GM18858 (cell line): Measurements from ENCODE around the gene HMBS.
"Not testable (repeated sequence)": the region's sequence is repeated elsewhere in the genome, so short reads cannot be mapped to it uniquely, and the experiment has no call there.

Experiments
- ATAC-seq: cut with Tn5 transposase; IDR thresholded peaks from one replicate; pipeline ENCODE4 v1.9.1; 2021; ENCODE audit not compliant: unreplicated experiment

HMBS gene

DNA sequence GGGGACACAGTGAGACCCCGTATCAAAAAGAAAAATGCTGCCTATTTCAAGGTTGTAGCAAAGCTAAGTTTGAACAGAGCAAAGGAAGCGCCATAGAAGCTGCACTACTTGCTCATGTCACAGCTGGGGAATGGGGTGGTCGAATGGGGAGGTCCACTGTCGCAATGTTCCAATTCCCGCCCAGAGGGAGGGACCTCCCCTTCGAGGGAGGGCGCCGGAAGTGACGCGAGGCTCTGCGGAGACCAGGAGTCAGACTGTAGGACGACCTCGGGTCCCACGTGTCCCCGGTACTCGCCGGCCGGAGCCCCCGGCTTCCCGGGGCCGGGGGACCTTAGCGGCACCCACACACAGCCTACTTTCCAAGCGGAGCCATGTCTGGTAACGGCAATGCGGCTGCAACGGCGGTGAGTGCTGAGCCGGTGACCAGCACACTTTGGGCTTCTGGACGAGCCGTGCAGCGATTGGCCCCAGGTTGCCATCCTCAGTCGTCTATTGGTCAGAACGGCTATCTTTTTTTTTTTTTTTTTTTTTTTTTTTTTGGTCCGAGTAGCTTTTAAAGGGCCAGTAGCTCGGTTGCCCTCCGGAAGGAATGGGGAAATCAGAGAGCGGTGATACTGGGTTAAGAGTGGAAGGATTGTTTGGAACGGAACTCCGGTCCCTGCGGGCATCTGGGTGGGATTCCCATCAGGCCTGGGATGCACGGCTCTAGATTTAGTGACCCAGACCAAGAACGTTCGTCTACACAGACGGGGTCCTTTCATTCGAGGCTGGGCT, at the start of gene HMBS:
TSS of gene HMBS (plus strand) at position 219 of the 774 bp plus-strand sequence. CDS start at position 372, 153 bp downstream.
- peak; percentile 81 for ATAC-seq

DNA sequence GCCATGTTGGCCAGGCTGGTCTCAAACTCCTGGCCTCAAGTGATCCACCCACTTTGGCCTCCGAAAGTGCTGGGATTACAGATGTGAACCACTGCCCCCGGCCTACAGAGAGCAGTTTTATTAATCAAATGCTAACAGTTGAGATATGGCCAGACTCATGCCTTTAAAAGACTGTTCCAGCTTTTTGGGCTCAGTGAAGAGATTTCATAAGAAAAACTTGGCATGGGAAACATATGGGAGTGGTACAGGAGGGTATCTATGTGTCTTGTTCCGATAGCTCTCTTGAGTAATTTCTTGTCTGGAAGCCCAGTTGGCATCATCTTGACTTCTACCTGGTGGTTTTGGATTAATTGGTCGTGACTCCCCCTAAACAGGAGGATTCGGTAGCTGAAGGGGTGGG, 45.8 kb upstream of the HMBS start:
- ATAC-seq = no peak

DNA sequence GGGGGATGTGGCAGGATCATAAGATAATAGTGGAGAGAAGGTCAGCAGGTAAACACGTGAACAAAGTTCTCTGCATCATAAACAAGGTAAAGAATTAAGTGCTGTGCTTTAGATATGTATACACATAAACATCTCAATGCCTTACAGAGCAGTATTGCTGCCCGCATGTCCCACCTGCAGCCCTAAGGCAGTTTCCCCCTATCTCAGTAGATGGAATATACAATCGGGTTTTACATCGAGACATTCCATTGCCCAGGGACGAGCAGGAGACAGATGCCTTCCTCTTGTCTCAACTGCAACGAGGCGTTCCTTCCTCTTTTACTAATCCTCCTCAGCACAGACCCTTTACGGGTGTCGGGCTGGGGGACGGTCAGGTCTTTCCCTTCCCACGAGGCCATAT, 45.2 kb upstream of the HMBS start:
- not testable (repeated sequence) for ATAC-seq

DNA sequence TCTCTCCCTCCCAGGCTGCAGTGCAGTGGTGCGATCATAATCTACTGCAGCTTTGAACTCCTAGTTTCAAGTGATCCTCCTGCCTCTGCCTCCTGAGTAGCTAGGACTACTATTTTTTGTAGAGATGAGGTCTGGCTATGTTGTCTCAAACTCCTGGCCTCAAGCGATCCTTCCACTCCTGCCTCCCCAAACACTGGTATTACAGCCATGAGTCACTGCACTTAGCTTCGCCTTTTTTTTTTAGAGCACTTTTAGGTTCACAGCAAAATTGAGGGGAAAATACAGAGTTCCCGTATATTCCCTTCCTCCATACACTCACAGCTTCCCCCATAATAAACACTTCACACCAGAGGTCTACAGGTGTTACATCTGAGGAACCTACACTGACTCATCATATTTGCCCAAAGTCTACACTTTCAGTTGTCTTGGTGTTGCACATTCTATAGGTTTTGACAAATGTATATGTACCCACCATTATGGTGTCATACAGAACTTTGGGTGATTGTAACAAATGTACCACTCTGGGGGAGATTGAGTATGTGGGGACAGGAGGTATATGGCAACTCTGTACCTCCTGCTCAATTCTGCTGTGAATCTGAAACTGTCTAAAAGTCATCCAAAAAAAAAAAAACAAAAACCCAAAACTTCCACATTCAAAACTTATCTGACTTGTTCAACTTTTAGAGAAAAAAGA, 42.7 kb upstream of the HMBS start:
- ATAC-seq = no peak

DNA sequence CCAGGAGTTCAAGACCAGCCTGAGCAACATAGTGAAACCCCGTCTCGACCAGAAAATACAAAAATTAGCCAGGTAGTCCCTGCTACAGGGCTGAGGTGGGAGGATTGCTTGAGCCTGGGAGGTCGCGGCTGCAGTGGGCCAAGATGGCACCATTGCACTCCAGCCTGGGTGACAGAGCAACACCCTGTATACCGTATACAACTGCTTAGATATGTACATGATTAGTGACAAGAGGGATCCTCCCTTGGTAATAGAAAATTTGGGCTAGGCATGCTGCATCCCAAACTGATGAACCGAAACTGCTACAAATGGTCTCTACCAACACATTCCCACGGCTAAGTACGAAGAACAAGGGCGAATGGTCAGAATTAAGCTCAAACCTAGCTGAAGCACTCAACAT, 41.8 kb upstream of the HMBS start:
- no peak for ATAC-seq

DNA sequence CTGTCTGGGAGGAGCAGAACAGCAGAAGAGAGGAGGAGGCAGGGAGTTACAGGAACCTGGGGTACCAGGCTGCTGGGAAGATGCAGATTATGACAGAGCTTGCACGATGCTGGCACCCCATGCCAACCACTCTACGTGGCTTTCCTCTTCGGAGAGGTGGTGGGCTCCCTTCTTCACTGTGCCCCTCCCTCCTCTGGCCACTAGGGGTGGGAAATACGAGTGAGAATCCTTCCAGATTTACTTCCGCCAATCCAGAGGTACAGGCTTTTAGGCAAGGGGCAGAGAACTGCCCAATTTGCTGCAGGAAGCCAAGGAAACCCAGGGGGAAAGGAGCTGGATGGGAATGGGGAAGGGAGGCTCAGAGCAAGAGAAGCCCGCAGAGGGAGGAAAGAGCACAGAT, 40.0 kb upstream of the HMBS start:
- no peak for ATAC-seq

DNA sequence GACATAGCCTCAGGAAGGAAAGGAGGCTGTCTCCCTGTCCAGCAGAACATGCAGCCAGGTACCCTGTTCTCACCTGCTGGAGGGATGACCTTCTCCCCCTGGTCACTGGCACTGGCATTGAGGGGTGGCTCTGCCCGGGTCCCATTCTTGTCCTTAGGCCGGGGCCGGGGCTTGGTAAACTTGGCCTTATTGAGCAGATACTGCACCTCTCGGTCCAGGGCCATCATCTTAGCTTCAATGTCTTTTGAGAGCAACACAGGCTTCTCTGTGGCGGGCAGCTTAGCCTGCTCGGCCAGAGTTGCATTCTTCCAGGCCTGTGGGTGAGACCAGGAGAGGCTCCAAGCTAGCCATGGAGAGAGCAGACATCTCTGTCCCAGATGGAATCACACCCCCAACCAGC, 38.2 kb upstream of the HMBS start:
- no peak for ATAC-seq

DNA sequence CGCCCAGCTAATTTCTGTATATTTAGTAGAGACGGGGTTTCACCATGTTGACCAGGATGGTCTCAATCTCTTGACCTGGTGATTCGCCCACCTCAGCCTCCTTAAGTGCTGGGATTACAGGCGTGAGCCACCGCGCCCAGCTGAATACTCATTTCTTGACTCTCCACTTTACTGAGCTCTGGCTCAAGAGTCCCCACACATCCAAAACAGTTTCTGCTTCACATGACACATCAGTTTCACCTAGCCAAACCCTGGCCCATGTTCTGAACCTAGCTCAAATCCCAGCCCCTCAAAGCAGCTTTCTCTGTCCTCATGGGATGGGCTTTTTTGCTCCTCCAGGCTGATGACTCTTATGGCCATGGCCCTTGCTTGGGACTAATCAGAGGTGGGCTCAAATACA, 37.5 kb upstream of the HMBS start:
- ATAC-seq = no peak

DNA sequence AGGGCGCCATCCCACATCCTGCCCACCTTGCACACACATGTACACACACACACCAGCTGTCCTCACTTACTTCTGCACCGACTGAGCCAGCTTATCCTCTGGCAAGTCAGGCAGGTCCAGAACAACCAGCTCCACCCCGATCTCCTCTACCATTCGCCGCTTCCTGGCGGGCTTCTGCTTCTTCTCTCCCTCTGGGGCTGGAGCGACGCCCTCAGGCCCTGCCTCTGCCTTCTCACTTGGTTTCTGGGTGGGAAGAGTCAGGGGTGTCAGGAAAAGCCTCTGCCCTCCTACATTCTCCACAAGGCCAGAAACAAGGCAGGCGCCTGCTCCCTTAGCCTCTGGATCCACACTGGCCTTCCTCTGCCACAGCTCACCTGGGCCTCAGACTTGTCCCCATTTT, 36.0 kb upstream of the HMBS start:
- no peak for ATAC-seq

DNA sequence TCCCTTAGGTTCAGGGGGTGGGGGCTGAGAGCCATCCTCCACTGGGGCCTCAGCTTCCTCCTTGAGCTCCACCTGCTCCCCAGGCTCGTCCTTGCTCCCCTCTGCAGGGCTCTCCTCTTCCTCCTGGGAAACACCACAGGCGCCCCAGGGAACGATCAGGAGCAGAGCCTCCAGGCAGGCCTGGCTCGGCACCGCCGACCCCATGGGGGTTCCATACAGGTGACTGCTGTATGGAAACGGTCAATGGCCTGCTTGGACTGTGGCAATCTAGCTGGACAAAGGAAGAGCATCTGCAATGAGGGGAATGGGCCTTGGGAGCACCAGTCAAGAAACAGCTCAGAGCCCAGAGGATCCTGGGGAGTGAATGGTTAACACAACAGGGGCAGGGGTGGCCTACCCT, 35.6 kb upstream of the HMBS start:
- ATAC-seq = no peak

DNA sequence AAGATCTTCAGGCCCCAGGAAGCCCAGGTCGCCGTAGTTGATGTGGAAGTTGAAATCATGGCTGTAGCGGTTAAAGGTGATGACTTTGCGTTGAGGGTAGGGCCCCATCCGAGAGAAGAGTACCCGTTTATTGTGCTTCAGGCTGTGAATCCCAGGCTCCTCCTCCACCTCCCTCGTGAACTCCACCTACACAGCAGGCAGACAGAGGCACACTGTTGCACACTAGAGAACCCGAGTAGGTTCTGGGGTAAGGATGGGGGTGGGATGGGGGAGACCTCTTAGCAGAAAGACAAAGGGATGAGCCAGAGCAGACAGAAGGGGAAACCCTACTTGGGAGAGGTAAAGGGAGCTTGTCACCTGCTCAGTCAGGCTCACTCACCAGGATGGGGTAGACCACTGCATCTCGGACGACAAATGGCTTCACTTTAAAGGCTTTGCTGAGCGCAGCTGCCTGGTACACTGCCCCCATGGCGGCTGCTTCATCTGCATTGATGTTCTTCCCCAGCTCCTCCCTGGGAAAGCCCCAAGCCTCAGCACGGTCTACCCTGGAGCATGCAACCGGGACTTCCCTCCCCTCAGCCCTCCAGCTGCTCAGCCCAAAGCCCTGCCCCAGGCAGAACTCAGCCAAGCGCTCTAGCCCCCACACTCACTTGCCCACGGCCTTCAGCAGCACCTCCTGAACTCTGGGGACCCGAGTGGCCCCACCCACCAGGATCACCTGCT, 33.1 kb upstream of the HMBS start:
- no peak for ATAC-seq

DNA sequence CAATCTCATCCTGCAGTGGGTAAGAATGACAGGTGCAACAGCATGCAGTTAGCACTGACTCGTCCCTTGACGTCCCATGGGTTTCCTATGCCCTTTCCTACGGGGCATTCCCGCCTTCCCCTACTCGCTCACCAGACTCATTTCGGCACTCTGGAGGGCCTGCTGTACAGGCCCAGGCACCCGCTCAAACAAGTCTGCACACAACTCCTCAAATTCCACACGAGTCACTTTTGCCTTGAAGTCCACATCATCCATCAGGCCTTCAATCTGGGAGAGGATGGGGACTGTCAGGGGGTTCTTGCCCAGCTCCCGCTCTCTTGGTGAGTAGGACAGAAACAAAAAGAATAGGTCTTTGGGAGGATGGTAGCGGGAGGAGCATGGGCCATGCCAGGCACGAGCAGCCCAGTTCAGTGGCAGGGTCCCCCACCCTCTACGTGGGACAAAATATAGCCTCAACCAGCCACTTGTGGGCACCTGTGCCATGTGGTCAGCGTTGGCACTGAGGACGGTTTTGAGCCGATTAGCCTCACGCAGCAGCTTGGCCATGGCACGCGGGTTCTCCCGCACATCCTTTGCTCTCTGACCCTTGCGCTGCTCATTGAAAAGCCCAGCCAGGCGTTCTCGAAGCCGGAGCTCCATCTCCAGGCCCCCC, 32.4 kb upstream of the HMBS start:
- ATAC-seq = no peak

DNA sequence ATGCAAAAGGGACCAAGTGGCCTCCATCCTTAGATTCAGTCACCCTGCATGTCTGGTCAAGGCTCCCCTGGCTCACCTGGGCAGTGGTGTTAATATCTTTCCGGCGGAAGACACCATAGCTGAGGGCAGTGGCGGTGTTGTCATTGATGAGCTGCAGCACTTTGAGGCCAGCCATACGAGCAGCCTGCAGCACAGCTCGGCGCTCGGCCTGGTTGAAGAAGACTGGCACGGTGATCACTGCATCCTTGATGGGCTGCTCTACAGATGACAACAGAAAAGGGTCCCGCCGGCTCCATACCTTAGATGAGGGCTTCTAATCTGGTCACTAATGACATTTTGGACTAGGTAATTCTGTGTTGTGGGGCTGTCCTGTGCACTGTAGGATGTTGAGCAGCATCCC, 30.3 kb upstream of the HMBS start:
- no peak for ATAC-seq

DNA sequence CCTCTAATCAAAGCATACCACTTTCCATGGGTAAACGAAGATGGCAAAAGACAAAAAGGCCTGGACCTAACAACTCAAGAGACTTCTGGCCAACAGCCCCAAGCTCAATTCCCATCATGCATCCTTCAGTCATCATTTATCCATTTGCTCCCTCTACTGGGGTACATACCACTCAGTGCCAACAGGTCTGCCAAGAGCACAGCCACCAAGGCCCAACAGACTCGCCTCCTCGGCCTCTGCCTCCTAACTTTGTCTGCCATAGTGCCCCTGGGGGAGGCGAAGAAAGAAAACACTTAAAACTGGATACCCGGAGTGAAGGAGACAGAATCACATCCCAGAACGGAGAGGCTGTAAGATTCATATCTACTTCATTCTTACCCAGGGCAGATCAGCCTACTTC, 28.8 kb upstream of the HMBS start:
- ATAC-seq = no peak

DNA sequence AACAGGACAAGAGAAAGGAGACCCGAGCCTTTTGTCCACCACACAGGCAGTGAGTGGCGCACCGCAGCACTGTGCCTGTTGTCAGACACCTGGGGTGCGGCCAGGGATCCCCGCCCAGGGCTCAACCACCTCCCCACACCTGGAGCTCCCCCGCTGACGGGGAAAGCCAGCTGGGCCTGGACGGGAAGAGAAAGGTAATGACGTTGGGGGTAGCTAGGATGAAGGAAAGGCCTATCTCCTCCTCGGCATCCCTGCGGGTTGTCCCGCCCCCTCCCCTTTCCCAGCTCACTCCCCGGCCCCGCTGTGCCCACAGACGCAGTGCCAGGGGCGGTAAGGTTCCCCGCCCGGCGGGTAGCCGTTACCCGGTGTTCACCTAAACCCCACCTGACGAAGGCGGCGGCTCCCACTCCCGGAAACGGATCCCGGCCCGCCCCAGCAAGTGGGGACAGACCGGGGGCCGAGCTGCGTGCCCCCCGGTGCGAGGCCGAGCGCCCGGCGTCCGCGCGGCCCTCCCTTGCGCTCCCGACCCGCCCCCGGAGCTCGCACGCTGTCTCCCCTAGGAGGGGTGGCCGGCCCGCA, 28.2 kb upstream of the HMBS start:
- ATAC-seq = no peak

DNA sequence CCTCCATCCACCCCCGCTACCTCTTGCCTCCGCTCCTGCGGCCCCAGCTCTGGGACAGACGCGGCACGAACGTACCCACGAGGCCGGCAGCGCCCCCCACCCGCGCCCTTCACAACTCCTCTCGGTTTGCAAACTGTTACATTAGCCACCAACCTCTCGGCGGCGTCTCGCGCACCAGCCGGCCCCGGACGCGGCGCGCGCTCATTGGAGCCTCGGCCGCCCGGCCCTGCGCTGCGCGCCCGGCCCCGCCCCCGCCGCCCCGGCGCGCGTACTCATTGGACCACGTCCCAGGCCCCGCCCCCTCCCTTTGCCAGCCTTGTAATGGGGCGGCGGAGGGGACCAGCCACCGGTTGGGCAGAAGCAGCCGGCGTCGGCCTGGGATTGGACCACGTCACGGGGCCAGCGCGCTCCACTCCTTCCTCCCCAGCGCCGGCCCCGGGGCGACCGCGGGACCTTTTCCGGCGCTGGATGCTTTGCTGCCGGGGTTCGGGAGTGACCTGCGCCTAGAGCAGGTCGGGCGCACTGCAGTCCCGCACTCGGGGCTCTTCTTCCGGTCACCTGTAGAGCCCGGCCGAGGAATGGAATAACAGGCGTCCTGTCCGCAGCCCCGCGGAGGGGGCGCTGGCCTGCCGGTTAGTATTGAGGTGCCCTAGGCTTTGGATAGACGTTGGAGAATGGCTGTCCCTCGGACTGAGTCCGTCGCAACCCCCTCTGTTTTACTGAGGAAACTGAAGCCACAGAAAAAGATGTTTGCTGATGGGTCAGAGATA, 27.5 kb upstream of the HMBS start, which contains the start of gene HYOU1:
TSS of gene HYOU1 (minus strand) at position 206 of the 770 bp plus-strand sequence. CDS start 1,045 bp downstream, outside the sequence.
- peak; percentile 74 for ATAC-seq

DNA sequence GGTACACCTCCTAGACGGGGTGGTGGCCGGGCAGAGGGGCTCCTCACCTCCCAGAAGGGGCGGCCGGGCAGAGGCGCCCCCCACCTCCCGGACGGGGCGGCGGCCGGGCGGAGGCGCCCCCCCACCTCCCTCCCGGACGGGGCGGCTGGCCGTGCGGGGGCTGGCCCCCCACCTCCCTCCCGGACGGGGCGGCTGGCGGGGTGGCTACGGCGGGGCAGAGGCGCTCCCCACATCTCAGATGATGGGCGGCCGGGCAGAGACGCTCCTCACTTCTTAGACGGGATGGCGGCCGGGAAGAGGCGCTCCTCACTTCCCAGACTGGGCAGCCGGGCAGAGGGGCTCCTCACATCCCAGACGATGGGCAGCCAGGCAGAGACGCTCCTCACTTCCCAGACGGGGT, 25.6 kb upstream of the HMBS start:
- ATAC-seq = not testable (repeated sequence)

DNA sequence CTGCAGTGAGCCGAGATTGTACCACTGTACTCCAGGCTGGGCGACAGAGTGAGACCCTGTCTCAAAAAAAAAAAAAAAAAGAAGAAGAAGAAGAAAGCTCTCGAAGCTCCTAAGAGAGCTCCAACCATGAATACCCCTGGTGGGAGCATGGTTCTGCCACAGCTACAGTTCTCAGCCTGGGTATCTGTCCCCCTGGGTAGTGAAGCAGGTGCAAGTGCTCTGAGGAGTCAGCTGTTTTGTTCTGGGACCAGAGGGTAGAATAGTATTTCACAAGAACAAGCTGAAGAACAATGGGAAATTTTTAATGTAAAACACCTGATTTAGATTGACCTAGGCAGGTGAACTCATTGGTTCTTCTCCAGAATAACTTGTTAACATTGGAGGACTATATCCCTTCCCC, 23.4 kb upstream of the HMBS start:
- no peak for ATAC-seq

DNA sequence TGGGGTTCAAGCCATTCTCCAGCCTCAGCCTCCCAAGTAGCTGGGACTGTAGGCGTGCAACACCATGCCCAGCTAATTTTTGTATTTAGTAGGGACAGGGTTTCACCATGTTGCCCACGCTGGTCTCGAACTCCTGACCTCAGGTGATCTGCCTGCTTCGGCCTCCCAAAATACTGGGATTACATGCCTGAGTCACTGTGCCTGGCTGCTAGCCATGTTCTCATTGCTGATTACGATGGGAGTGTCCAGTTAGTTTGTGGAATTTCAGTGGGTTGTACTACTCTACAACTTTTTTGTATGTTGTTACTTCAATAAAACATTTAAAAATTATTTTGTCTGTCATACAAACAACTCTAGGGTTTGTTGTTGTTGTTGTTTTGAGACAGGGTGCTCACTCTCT, 21.9 kb upstream of the HMBS start:
- ATAC-seq = no peak

DNA sequence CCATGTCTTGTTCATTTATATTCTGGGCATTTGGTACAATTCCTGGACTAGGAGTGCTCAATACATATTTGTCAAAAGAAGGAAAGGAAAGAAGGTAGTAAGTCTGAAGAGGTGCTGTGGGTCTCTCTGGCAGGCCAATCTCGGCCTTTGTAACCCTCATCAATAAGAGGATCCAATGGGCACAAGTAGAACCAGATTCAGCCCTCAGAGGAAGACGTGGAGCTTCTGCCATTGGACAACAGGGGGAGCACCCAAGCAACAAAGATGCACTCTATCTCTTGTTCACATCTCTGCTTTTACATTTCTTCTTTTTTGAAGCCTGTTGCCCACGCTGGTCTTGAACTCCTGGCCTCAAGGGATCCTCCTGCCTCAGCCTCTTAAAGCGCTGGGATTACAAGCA, 19.3 kb upstream of the HMBS start:
- no peak for ATAC-seq
